C4-2B (cell line): ENCODE data around the gene TAF3.

Source experiments
- H3K27ac ChIP-seq: fragments of 450-650 bp; 2 replicates; pipeline ENCODE4 v1.5.1; 2017
- ZFX ChIP-seq: fragments of 450-650 bp; IDR thresholded peaks from 2 replicates; pipeline ENCODE4 v1.6.1; 2017
- TF ChIP-seq, protein P1 (sequence below): fragments of 450-650 bp; conservative IDR thresholded peaks from 2 replicates; pipeline ENCODE4 v1.5.1; 2017; ENCODE audit warnings: mild to moderate bottlenecking

TAF3 gene

DNA sequence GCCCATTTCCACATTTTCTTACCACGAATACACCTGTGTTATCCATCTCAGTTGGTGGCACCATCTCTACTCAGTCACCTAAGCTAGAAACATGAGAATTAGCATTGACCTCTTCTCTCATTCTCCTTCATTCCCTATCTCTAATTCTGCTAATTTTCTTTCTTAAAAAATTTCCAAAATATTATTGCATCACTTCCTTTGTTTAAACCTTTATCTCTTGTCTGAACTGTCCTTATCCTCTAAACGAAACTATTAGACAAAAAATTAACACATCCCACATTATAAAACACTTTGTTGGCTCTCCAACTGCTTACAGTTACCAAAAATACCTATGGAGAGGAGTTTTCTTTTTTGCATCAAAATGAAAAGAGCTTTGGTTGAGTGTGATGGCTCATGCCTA, 18.3 kb downstream of the TAF3 start:
- TF ChIP-seq, protein P1, sequence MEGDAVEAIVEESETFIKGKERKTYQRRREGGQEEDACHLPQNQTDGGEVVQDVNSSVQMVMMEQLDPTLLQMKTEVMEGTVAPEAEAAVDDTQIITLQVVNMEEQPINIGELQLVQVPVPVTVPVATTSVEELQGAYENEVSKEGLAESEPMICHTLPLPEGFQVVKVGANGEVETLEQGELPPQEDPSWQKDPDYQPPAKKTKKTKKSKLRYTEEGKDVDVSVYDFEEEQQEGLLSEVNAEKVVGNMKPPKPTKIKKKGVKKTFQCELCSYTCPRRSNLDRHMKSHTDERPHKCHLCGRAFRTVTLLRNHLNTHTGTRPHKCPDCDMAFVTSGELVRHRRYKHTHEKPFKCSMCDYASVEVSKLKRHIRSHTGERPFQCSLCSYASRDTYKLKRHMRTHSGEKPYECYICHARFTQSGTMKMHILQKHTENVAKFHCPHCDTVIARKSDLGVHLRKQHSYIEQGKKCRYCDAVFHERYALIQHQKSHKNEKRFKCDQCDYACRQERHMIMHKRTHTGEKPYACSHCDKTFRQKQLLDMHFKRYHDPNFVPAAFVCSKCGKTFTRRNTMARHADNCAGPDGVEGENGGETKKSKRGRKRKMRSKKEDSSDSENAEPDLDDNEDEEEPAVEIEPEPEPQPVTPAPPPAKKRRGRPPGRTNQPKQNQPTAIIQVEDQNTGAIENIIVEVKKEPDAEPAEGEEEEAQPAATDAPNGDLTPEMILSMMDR = no peak
- TF ChIP-seq ZFX = no peak
- H3K27ac ChIP-seq = no peak overlapping the region

DNA sequence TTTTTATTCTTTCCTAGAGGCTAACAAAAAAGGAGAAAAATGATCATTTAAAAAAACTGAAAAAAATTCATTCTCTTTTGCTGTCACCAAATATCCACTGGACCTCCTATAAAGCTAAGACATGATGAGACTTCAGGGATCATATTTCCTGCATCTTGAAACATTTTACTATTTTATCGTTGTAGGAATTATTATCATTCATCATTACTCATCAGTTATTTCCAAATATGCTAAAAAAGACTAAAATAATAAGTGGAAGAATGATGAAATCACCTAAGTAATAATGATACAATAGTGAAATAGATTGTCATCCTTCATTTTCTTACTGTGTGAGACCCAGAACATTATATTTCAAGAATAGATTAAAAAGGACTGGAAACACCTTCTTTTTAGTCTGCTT, 28.3 kb downstream of the TAF3 start:
- TF ChIP-seq, protein P1 = no peak
- TF ChIP-seq ZFX = no peak

DNA sequence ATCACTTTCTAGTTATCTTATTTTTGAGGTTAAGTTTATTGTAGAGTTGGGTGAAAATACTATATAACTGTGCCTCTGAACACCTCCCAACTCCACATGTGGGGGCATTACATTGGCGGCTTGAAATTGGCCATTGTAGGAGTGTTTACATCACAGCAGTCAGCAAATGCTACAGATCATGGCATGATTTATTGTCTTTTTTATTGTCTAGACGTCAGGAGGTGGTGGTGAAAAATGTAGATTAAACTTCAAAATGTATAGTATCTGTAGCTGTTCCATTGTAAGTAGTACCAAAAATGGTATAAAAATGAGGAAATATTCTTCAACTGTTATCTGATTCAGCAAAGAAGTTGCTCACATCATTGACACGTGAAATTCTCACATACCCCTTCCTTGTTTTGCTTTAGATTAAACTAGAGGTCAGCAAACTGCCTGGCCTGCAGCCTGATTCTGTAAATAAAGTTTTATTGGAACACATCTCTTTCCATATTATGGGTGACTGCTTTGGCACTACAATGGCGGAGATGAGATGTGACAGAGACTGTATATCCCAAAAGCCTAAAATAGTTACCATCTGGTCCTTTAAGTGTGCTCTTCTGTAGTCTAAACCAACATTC, 35.0 kb downstream of the TAF3 start:
- TF ChIP-seq, protein P1 = no peak
- no peak for TF ChIP-seq ZFX
- H3K27ac ChIP-seq = no peak overlapping the region

More for the DNA sequence above, 28.3 kb downstream of the TAF3 start:
- no peak overlapping the region for H3K27ac ChIP-seq

DNA sequence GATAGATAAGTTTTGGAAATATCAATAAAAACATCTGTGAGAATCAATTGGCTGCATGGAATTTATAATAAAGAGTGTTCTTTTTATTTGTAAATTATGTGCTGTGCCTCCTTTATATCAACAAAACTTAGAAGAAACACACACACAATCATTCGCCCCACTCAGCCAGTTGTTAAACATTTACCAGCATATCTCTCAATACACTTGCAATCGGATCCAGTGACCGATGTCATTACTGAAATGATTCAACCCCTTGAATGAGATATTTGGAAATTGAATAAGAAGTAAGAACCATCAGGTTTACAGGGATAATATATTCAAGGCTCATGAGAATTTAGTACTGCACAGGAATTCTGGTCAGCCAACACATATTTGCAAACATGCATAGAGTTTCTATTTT, 35.6 kb downstream of the TAF3 start:
- TF ChIP-seq, protein P1 = no peak
- TF ChIP-seq ZFX = no peak
- H3K27ac ChIP-seq = no peak overlapping the region

DNA sequence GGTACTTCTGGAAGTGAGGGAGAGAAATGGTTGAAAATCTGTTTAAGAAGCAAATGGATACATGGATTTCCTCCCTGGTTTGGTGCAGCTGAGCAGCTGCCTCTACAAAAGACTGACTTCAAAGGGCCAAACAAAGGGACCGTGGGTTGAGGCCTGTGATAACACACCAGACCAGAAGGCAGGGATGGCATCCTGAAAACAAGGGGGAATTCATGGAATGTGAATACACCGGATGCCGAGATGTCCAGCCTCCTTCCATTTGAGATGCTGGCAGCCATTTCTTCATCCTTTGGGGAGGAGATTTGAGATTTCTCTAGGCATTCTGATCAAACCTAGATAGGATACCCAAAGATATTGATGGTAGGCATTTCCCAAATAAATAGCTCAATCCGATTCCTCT, 36.9 kb downstream of the TAF3 start:
- TF ChIP-seq, protein P1 = no peak
- TF ChIP-seq ZFX = no peak
- H3K27ac ChIP-seq = no peak overlapping the region

DNA sequence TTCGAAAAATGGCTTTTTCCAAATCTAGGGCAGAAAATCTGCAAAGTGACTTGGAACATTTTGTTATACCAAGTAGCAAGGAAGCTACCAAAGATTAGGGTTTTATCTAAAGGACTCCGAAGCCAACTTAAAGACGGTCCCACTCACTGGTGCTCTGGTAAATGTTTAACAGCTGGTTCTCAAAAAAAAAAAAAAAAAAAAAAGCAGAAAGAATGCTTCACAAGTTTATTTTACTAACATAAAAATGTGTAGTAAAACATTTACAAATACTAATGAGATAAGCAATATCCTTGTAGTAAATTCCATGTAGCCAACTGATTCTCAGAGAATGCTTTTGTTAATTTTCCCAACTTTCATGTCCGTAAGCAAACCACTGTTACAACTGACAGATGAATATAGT, 38.4 kb downstream of the TAF3 start:
- no peak for TF ChIP-seq ZFX
- TF ChIP-seq, protein P1 = no peak
- no peak overlapping the region for H3K27ac ChIP-seq

DNA sequence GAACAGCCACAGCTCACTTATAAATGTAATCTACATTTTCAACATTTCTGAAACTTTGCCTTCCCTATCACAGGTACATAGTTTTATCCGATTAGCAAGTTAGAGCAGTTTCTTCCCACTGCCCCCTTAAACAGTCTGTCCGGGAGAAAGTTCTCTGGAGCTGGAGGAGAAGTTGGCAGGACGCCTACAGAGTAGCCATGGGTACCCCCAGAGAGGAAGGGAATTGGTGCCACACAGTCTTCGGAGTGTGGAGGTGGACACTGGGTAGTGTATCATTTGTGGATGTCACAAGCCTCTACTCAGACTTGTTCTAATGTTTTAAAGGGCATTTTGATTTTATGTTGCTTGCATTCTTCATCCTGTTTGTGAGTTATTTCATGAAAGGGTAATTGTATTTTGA, 39.0 kb downstream of the TAF3 start:
- no peak for TF ChIP-seq ZFX
- TF ChIP-seq, protein P1 = no peak

More for the DNA sequence above, 39.0 kb downstream of the TAF3 start:
- H3K27ac ChIP-seq = no peak overlapping the region
